Measurements from ENCODE around the gene NOD1. TPM values are rescaled to one million over a fixed set of nuclear protein-coding genes. Genes with fewer than 3 reads are reported as not detected.

Gene NOD1
- total and polyA plus RNA-seq, 3 donors from 2014 or later, result 4.6 to 12.9 (median 11.9) TPM

- no peak for DNase-seq
- Histone ChIP-seq H3K9me3 (no peaks in the 10 kb centered on the region), H3K36me3 (ENCODE audit: low read depth, missing control alignments) (no peaks in the 10 kb centered on the region), H3K27ac (no peak overlapping the region), H3K27me3 (no peaks in the 10 kb centered on the region), H3K4me1 (no peaks in the 10 kb centered on the region), H3K4me3 (no peak overlapping the region)
- intact Hi-C loops (cut with DNase I; ENCODE audit: low total_unique reads), result no loop called here
- WGBS, 2 donors, result 76 to 78% methylated on average over 2 of the region's 2 CpGs
- no peak for TF ChIP-seq POLR2A (IDR thresholded peaks at IDR 0.05)
- no peak for TF ChIP-seq CTCF (IDR thresholded peaks at IDR 0.05)
Observed at GRCh38 chr7:30524545-30524944, 46.0 kb upstream of the NOD1 start.

GRCh38 chr7:30523466-30523865 is 44.9 kb upstream of the NOD1 start:
- Histone ChIP-seq H3K36me3 (ENCODE audit: low read depth, missing control alignments) (no peaks in the 10 kb centered on the region), H3K4me1 (no peaks in the 10 kb centered on the region), H3K9me3 (no peaks in the 10 kb centered on the region), H3K27ac (no peak overlapping the region), H3K4me3 (no peak overlapping the region), H3K27me3 (no peaks in the 10 kb centered on the region)
- no peak for TF ChIP-seq CTCF (IDR thresholded peaks at IDR 0.05)
- no peak for DNase-seq
- WGBS, 2 donors, result 85 to 97% methylated on average over 2 of the region's 2 CpGs
- intact Hi-C loops (cut with DNase I; ENCODE audit: low total_unique reads), result no loop called here

- H3K9me3 ChIP-seq, result no peaks in the 10 kb centered on the region
- no peak overlapping the region for H3K4me3 ChIP-seq
- no peak for DNase-seq
- H3K27ac ChIP-seq, result no peak overlapping the region
- TF ChIP-seq POLR2A (IDR thresholded peaks at IDR 0.05) (no peak), CTCF (IDR thresholded peaks at IDR 0.05) (no peak)
- no peaks in the 10 kb centered on the region for H3K27me3 ChIP-seq
- H3K4me1 ChIP-seq, result no peaks in the 10 kb centered on the region
- H3K36me3 ChIP-seq (ENCODE audit: low read depth, missing control alignments), result no peaks in the 10 kb centered on the region
- intact Hi-C loops (cut with DNase I; ENCODE audit: low total_unique reads), result no loop called here
- 93 to 95% methylated on average over 3 of the region's 3 CpGs for WGBS, 2 donors
Observed at GRCh38 chr7:30522159-30522558, 43.6 kb upstream of the NOD1 start.

- H3K4me3 ChIP-seq, result no peak overlapping the region
- no peak for DNase-seq
- H3K27ac ChIP-seq, result no peak overlapping the region
- H3K9me3 ChIP-seq, result no peaks in the 10 kb centered on the region
- H3K36me3 ChIP-seq (ENCODE audit: low read depth, missing control alignments), result no peaks in the 10 kb centered on the region
- H3K27me3 ChIP-seq, result no peaks in the 10 kb centered on the region
- TF ChIP-seq POLR2A (IDR thresholded peaks at IDR 0.05) (no peak), CTCF (IDR thresholded peaks at IDR 0.05) (no peak)
- 11 to 62% methylated on average over 1 of the region's 1 CpG for WGBS, 2 donors
- intact Hi-C loops (cut with DNase I; ENCODE audit: low total_unique reads), result no loop called here
- H3K4me1 ChIP-seq, result no peaks in the 10 kb centered on the region
Observed at GRCh38 chr7:30521532-30521931, 42.9 kb upstream of the NOD1 start.

GRCh38 chr7:30519122-30519521 is 40.5 kb upstream of the NOD1 start:
- DNase-seq, result no peak
- no peaks in the 10 kb centered on the region for H3K36me3 ChIP-seq (ENCODE audit: low read depth, missing control alignments)
- no peak overlapping the region for H3K27ac ChIP-seq
- intact Hi-C loops (cut with DNase I; ENCODE audit: low total_unique reads), result no loop called here
- 92 to 97% methylated on average over 3 of the region's 3 CpGs for WGBS, 2 donors
- H3K4me3 ChIP-seq, result no peak overlapping the region
- no peak for TF ChIP-seq CTCF (IDR thresholded peaks at IDR 0.05)
- no peak for TF ChIP-seq POLR2A (IDR thresholded peaks at IDR 0.05)
- H3K4me1 ChIP-seq, result no peaks in the 10 kb centered on the region
- H3K27me3 ChIP-seq, result no peaks in the 10 kb centered on the region
- H3K9me3 ChIP-seq, result no peaks in the 10 kb centered on the region
